ENCODE measurements around the gene BRI3. TPM values are rescaled to one million over a fixed set of nuclear protein-coding genes. Genes with fewer than 3 reads are reported as not detected.
A peak's percentile ranks its signal among the peaks of the same experiment; 100 is the strongest.

BRI3 gene
- total and polyA plus RNA-seq, 9 of the 15 experiments (the other 6 are each of a cell fraction or from before 2014, with no cell fraction given): 4.3 to 57.4 (median 18.6) TPM

- TF ChIP-seq ZNF707 (CRISPR knock-in tag; conservative IDR thresholded peaks at IDR 0.05) (no peak), KLF1 (tag; IDR thresholded peaks at IDR 0.05) (no peak), RAD21 (CRISPR knock-in tag; conservative IDR thresholded peaks at IDR 0.05 in 1 of 2, IDR thresholded peaks at IDR 0.05 in 1 of 2) (peak; percentile 83 to 92), CAMTA2 (CRISPR knock-in tag; conservative IDR thresholded peaks at IDR 0.05) (no peak), FOXA3 (CRISPR knock-in tag; conservative IDR thresholded peaks at IDR 0.05 in 1 of 2, IDR thresholded peaks at IDR 0.05 in 1 of 2) (no peak), ZMIZ1 (IDR thresholded peaks at IDR 0.05; ENCODE audit: low read depth in 2 of 2, low read length in 2 of 2) (0 out of 4 replicates have a peak, but pooled peaks of 1 of the 2 experiments have one; percentile 49), SP1 (CRISPR knock-in tag; IDR thresholded peaks at IDR 0.05) (no peak), JUND (IDR thresholded peaks at IDR 0.05; ENCODE audit: borderline replicate concordance, low read depth, low read length) (peak; percentile 29; the same call in 1 of the 2 replicates), JUND (tag; IDR thresholded peaks at IDR 0.05; ENCODE audit: borderline replicate concordance, low read depth, low read length) (no peak), TCF7 (IDR thresholded peaks at IDR 0.05; ENCODE audit: borderline replicate concordance) (no peak), PHB2 (IDR thresholded peaks at IDR 0.05; ENCODE audit: low read depth) (no peak), PREB (CRISPR knock-in tag; IDR thresholded peaks at IDR 0.05) (no peak), ATF1 (CRISPR knock-in tag; IDR thresholded peaks at IDR 0.05) (no peak), ATF1 (tag; IDR thresholded peaks at IDR 0.05) (no peak), ZBTB33 (CRISPR knock-in tag; IDR thresholded peaks at IDR 0.05) (0 out of 2 replicates have a peak, but pooled peaks have one; percentile 9), TSHZ1 (CRISPR knock-in tag; IDR thresholded peaks at IDR 0.05) (no peak), SAFB (IDR thresholded peaks at IDR 0.05; ENCODE audit: borderline replicate concordance, low read depth, low read length) (no peak), ZBTB7A (IDR thresholded peaks at IDR 0.05; ENCODE audit: borderline replicate concordance, control insufficient read depth, low read depth, low read length) (peak; percentile 55; the same call in 1 of the 2 replicates)
Observed at GRCh38 chr7:98294798-98295382, 13.4 kb downstream of the BRI3 start (continued).
